HEK293 (cell line): ENCODE measurements around the gene STK40.

Experiments
- REST ChIP-seq: fragments of 450-650 bp; formaldehyde crosslinking; IDR thresholded peaks from 2 replicates; pipeline ENCODE4 v1.5.1; 2016; ENCODE audit warnings: missing biosample characterization, missing genetic modification characterization
- ZNF114 ChIP-seq: fragments of 450-650 bp; formaldehyde crosslinking; IDR thresholded peaks from 2 replicates; pipeline ENCODE4 v1.5.0; 2017; ENCODE audit warnings: missing biosample characterization, missing genetic modification characterization
- ZNF175 ChIP-seq: fragments of 450-650 bp; formaldehyde crosslinking; IDR thresholded peaks from 2 replicates; pipeline ENCODE4 v1.5.1; 2016; ENCODE audit warnings: missing biosample characterization, missing genetic modification characterization
- ZNF202 ChIP-seq: fragments of 450-650 bp; formaldehyde crosslinking; IDR thresholded peaks from 2 replicates; pipeline ENCODE4 v1.5.1; 2016; ENCODE audit warnings: missing biosample characterization, missing genetic modification characterization, borderline replicate concordance
- ZNF239 ChIP-seq: fragments of 450-650 bp; formaldehyde crosslinking; IDR thresholded peaks from 2 replicates; pipeline ENCODE4 v1.5.1; 2016; ENCODE audit warnings: missing biosample characterization, missing genetic modification characterization
- ZNF274 ChIP-seq, 2 experiments: fragments of 200-500 bp in 1 of 2; fragments of 450-650 bp in 1 of 2; sonication (Bioruptor generic) in 1 of 2; formaldehyde crosslinking in 1 of 2; IDR thresholded peaks; 2 replicates each; pipeline versions ENCODE4 v1.5.1 to v1.6.1; 2014 to 2016; ENCODE audit warnings: borderline replicate concordance in 1 of 2, inconsistent platforms in 1 of 2, low read length in 1 of 2, missing biosample characterization in 1 of 2, missing genetic modification characterization in 1 of 2
- ZNF366 ChIP-seq: fragments of 450-650 bp; formaldehyde crosslinking; conservative IDR thresholded peaks from 2 replicates; pipeline ENCODE4 v1.5.1; 2016; ENCODE audit warnings: missing biosample characterization, missing genetic modification characterization
- ZNF629 ChIP-seq: fragments of 450-650 bp; formaldehyde crosslinking; IDR thresholded peaks from 2 replicates; pipeline ENCODE4 v1.5.1; 2017; ENCODE audit warnings: missing biosample characterization, missing genetic modification characterization
- TF ChIP-seq, protein P1 (sequence below): fragments of 450-650 bp; formaldehyde crosslinking; IDR thresholded peaks from 2 replicates; pipeline ENCODE4 v1.5.1; 2016; ENCODE audit warnings: missing biosample characterization, missing genetic modification characterization
- TF ChIP-seq, protein P2 (sequence below): fragments of 450-650 bp; formaldehyde crosslinking; IDR thresholded peaks from 2 replicates; pipeline ENCODE4 v1.5.1; 2016; ENCODE audit warnings: missing biosample characterization, missing genetic modification characterization

DNA sequence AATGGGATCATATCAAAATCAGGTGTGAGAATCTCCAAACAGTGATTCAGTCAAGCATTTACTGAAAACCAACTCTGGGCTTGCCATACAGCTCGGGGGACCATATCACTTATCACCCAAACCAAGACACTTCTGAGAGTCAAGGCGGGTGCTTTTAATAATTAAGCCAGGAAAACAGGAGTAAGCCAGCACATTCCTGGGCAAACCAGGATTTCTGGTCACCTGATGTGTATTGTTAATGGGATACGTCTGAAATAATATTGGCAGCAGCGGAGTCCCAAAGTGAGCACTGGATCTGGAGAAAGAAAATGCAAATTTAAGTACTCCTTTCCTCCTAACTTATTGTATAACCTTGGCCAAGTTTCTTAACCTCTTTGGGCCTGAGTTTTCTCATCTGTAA, 46.9 kb upstream of the STK40 start:
- TF ChIP-seq, protein P1, sequence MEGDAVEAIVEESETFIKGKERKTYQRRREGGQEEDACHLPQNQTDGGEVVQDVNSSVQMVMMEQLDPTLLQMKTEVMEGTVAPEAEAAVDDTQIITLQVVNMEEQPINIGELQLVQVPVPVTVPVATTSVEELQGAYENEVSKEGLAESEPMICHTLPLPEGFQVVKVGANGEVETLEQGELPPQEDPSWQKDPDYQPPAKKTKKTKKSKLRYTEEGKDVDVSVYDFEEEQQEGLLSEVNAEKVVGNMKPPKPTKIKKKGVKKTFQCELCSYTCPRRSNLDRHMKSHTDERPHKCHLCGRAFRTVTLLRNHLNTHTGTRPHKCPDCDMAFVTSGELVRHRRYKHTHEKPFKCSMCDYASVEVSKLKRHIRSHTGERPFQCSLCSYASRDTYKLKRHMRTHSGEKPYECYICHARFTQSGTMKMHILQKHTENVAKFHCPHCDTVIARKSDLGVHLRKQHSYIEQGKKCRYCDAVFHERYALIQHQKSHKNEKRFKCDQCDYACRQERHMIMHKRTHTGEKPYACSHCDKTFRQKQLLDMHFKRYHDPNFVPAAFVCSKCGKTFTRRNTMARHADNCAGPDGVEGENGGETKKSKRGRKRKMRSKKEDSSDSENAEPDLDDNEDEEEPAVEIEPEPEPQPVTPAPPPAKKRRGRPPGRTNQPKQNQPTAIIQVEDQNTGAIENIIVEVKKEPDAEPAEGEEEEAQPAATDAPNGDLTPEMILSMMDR (tag by site-specific recombination) = no peak
- TF ChIP-seq ZNF274 (IDR thresholded peaks at IDR 0.05; ENCODE audit: low read length) (no peak), ZNF274 (tag by site-specific recombination; IDR thresholded peaks at IDR 0.05; ENCODE audit: borderline replicate concordance) (no peak), ZNF175 (no peak), ZNF366 (tag by site-specific recombination) (no peak), ZNF239 (tag by site-specific recombination) (no peak), ZNF202 (tag by site-specific recombination) (no peak), REST (tag by site-specific recombination) (no peak), ZNF114 (tag by site-specific recombination) (no peak), ZNF629 (tag by site-specific recombination) (no peak)
- TF ChIP-seq, protein P2, sequence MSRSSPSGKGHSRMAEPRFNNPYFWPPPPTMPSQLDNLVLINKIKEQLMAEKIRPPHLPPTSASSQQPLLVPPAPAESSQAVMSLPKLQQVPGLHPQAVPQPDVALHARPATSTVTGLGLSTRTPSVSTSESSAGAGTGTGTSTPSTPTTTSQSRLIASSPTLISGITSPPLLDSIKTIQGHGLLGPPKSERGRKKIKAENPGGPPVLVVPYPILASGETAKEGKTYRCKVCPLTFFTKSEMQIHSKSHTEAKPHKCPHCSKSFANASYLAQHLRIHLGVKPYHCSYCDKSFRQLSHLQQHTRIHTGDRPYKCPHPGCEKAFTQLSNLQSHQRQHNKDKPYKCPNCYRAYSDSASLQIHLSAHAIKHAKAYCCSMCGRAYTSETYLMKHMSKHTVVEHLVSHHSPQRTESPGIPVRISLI (tag by site-specific recombination) = no peak
